GM19463 (cell line): ENCODE data around the gene MAP3K8.
"Not testable (repeated sequence)": the region's sequence is repeated elsewhere in the genome, so short reads cannot be mapped to it uniquely, and the experiment has no call there.

ENCODE experiments used
- ATAC-seq: cut with Tn5 transposase; IDR thresholded peaks from one replicate; pipeline ENCODE4 v1.9.1; 2021; ENCODE audit warnings: mild to moderate bottlenecking, moderate library complexity; ENCODE audit not compliant: unreplicated experiment

MAP3K8 gene

GRCh38 chr10:30422151-30422695 lies 11.8 kb upstream of the MAP3K8 start:
- no peak for ATAC-seq

- ATAC-seq: no peak
Observed at GRCh38 chr10:30422981-30423654, 10.9 kb upstream of the MAP3K8 start.

- not testable (repeated sequence) for ATAC-seq
Observed at GRCh38 chr10:30423655-30424275, 10.2 kb upstream of the MAP3K8 start.

- no peak for ATAC-seq
Observed at GRCh38 chr10:30425336-30426075, 8.5 kb upstream of the MAP3K8 start.

- no peak for ATAC-seq
Observed at GRCh38 chr10:30430544-30431298, 3.3 kb upstream of the MAP3K8 start.

GRCh38 chr10:30431435-30431911 lies 2.5 kb upstream of the MAP3K8 start:
- no peak for ATAC-seq

- peak; percentile 1 for ATAC-seq
Observed at GRCh38 chr10:30432622-30433305, 1.2 kb upstream of the MAP3K8 start.

- ATAC-seq: peak; percentile 15
Observed at GRCh38 chr10:30433306-30433729, 666 bp upstream of the MAP3K8 start.

- ATAC-seq: peak; percentile 56
Observed at GRCh38 chr10:30434273-30435072, 489 bp downstream of the MAP3K8 start.

GRCh38 chr10:30435073-30435422 lies 1.1 kb downstream of the MAP3K8 start:
- ATAC-seq: no peak

GRCh38 chr10:30435499-30436167 lies 1.6 kb downstream of the MAP3K8 start:
- not testable (repeated sequence) for ATAC-seq

- no peak for ATAC-seq
Observed at GRCh38 chr10:30436191-30436611, 2.2 kb downstream of the MAP3K8 start.

- no peak for ATAC-seq
Observed at GRCh38 chr10:30436671-30437030, 2.7 kb downstream of the MAP3K8 start.

- no peak for ATAC-seq
Observed at GRCh38 chr10:30437031-30437841, 3.3 kb downstream of the MAP3K8 start.

GRCh38 chr10:30438021-30438850 lies 4.3 kb downstream of the MAP3K8 start:
- no peak for ATAC-seq

GRCh38 chr10:30439931-30440330 lies 5.9 kb downstream of the MAP3K8 start:
- ATAC-seq: no peak

- no peak for ATAC-seq
Observed at GRCh38 chr10:30442019-30442606, 8.1 kb downstream of the MAP3K8 start.
